A549 treated with CpdA at 1 μM for 4 hours (cell line): ENCODE measurements around the gene ZNF502. TPM values are rescaled to one million over a fixed set of nuclear protein-coding genes. Genes with fewer than 3 reads are reported as not detected.

ENCODE experiments used
- total RNA-seq: library from RNA; stranded (reverse); fragments of 200-300 nt; extraction: Qiagen RNA extraction; gene quantifications from 5 replicates; pipeline ENCODE4 v1.2.3, GENCODE V29; 2022; ENCODE audit warnings: low read depth

Gene ZNF502
- total RNA-seq = 1.2 to 2.1 TPM (median 1.5 TPM) in 5 replicates

DNA sequence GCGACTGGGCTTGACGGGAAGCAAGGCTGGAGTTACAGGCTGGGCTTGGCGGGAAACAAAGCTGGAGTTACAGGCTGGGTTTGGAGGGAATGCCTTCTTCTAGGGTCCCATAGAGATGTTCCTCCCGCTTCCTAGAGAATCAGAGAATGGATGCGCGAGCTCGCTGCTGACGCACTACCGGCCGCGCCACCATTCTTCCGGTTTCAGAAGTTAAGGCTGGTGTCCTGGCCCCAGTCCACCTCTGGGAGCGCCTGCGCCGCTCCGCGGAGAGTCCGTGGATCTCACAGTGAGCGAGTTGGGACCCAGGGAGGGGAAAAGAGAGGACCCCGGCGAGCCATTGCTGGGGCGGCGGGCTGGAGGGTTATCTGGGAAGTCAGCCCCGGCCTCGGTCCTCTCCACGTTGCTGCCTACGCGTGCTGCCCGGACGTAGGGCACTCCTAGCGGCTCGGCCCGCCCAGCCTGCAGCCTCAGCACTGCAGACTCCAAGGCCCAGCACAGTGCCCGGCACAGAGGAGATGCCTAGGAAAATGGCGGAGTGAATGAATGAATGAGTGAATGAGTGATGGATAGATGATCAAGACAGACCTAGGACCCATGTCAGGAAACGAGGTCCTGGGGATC lies at the start of gene ZNF502:
ZNF502 (plus strand) TSS at position 206 of the 621 bp plus-strand sequence. CDS start 7,602 bp downstream, outside the sequence.

DNA sequence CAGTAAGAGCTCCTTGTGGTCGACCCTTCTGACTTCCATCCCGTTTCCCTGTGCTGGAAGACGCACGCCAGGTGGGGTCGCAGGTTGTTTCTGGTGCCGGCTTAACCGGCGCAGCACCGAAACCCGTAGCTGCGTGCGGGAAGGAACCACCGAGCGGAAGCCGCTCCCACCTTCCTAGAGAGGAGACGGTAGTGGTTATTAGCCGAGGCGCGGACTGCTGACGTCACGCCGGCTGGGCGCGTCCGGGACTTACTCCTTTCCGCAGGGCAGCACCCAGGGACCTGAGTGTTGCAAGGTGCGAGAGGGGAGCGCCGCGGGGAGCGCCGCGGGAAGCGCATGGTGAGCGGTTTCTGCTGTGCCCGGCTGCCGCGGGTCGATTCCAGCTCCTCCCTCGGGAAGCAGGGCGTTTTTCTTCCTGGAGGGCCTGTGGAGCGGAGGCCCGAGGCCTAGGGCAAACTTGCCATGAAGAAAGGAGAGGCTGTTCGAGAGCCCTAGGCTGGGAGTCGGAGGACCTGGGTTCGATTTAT lies 17.0 kb downstream of the ZNF502 start, which contains the start of gene ZNF501:
ZNF501 (plus strand) TSS at position 252 of the 527 bp plus-strand sequence. CDS start 4,787 bp downstream, outside the sequence.

DNA sequence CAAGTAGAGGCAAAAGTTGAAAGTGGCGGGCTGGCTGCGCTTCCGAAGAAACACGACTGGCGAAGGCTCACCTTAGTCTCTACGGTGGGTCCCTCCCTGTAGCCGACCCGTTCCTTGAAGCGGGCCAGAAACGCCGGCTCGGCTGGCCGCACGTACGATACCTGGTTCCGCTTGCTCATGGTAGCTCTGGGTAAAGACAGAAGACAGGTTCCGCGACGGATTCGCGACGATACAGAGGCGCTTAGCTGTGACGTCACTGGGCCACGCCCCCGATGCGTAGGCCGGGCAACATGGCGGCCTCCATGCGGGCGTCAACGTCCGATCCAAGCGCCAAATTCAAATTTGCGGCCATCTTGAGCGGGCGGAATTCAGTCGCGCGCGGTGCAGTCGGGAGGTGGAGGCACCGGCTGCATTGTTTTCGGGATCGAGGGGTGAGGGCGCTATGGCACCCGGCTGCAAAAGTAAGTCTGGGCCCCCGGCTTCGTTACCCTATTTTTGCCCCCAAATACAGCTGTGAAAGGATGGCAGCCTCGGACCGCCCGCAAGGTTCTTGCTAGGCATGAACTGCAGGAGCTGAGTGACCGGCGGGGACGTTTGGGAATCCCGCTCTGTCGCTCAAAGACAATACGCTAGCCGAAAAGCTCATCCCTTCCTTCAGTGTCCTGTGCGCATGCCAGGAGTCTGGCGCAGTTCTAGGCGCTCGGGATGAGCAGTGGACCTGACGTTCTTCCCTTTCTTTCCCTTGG lies 49.1 kb downstream of the ZNF502 start, which contains the start of the genes KIAA1143 and KIF15:
KIAA1143 (minus strand) TSS at position 196 of the 746 bp plus-strand sequence; CDS start at position 179, 17 bp downstream.
KIF15 (plus strand) TSS at position 371 of the 746 bp plus-strand sequence; CDS start at position 443, 72 bp downstream.

Other genes with a start within 250 kb of the ZNF502 start
- 2.2 to 3.1 TPM (median 2.8 TPM) in 5 replicates for gene ZNF445, start 235.0 kb upstream of the ZNF502 start, total RNA-seq
- gene ZKSCAN7, start 157.5 kb upstream of the ZNF502 start, total RNA-seq = not detected in 5 replicates
- gene ZNF660, start 127.7 kb upstream of the ZNF502 start, total RNA-seq = not detected in 5 replicates
- 1.0 to 2.4 TPM (median 1.7 TPM) in 5 replicates for gene ZNF197, start 87.6 kb upstream of the ZNF502 start, total RNA-seq
- 4.1 to 7.7 TPM (median 5.1 TPM) in 5 replicates for gene ZNF35, start 63.9 kb upstream of the ZNF502 start, total RNA-seq
- gene ZNF501, start 17.0 kb downstream of the ZNF502 start, total RNA-seq = not detected in 5 replicates
- gene KIAA1143, start 49.0 kb downstream of the ZNF502 start, total RNA-seq = 10.8 to 17.7 TPM (median 16.5 TPM) in 5 replicates
- 6.9 to 14.1 TPM (median 9.9 TPM) in 5 replicates for gene KIF15, start 49.1 kb downstream of the ZNF502 start, total RNA-seq
- gene TMEM42, start 149.3 kb downstream of the ZNF502 start, total RNA-seq = 5.7 to 10.6 TPM (median 9.8 TPM) in 5 replicates
- gene TGM4, start 161.9 kb downstream of the ZNF502 start, total RNA-seq = 0.02 to 0.08 TPM (median 0.06 TPM) in 4 of 5 replicates, not detected in the other